Pons (tissue), 1 donor: ENCODE measurements around the gene SYCN.

ENCODE experiments used
- DNase-seq: peaks from one replicate; pipeline ENCODE4 v3.0.0-alpha.2; 2016; ENCODE audit warnings: low spot score

Gene SYCN

GRCh38 chr19:39194832-39195542 lies 9.1 kb downstream of the SYCN start:
- DNase-seq, result no peak

- no peak for DNase-seq
Measured at GRCh38 chr19:39193803-39194202, 10.3 kb downstream of the SYCN start.

- DNase-seq, result no peak
Measured at GRCh38 chr19:39192846-39193245, 11.2 kb downstream of the SYCN start.

DNA sequence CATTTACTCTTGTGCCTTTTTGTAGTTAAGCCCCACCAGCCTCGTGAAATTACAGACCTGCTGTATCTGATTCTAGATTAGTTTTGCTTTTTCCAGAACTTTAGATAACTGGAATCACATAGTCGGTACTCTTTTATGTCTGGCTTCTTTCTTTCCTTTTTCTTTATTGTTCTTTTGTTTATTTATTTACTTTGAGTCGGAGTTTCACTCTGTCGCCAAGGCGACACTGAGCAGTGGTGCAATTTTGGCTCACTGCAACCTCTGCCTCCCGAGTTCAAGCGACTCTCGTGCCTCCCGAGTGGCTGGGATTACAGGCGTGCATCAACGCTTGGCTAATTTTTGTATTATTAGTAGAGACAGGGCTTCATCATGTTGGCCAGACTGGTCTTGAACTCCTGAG lies 13.3 kb downstream of the SYCN start:
- no peak for DNase-seq

GRCh38 chr19:39188960-39189359 lies 15.1 kb downstream of the SYCN start:
- no peak for DNase-seq

DNA sequence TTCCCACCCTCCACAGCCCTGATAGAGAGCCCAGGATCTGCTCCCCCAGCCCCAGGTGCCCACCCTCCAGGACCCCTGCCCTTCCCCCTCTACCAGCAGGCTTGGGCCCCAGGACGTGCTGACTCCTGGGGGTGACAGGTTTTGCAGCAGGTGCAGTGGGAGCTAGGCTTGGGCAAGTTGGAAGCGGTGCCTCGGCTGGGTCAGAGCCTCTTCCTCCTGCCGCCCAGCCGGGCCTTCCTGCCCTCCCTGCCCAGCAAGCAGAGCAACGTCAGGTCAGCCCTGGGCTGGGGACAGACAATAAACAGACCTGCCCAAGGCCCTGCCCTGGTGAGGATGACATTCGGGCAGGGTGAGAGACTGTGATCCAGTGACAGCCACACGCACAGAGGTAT lies 16.5 kb downstream of the SYCN start:
- DNase-seq, result no peak

DNA sequence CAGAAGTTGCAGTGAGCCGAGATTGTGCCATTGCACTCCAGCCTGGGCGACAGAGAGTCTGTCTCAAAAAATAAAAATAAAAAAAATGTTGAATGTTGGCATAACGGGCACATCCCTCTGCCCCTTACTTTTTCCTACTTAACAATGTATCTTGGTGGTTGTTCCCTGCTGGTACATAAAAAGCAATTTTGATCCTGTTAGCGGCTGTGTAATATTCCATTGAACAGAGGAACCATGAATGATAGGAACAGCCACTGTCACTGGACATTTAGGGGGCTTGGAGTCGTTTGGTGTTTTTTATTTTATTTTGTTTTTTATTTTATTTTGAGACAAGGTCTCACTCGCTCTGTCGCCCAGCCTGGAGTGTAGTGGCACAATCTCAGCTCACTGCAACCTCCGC lies 17.7 kb downstream of the SYCN start:
- DNase-seq, result no peak

GRCh38 chr19:39183104-39183503 lies 21.0 kb downstream of the SYCN start:
- no peak for DNase-seq

- DNase-seq, result no peak
Measured at GRCh38 chr19:39182174-39182505, 21.9 kb downstream of the SYCN start.

DNA sequence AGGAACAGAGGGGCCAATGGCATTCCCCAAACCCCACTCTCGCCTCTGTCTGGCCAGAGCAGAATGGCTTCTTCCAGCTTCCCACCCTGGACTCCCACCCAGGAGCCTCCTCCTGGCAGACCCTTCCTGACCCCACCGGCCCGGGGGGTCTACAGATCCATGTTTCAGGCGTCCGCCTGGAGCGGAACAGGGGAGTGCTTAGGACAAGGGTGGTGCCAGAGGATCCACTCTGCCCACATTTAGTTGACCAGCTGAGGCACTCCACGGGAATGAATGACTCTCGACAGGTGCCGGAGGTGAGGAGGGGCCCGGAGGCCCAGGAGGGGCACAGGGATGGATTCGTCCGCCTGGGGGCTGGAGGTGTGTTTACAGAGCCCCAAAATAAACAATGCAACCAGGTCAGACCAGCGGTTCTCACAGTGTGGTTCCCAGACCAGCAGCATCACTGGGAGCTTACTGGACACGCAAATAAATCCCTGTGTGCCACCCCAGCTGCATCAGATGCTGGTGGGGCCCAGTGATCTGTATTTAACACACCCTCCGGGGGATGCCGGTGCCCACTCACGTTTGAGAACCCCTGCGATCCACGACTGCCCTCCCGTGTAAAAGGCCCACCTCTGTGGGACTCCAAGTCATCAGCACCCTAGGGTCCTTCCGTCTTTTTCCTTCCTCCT lies 22.4 kb downstream of the SYCN start:
- DNase-seq, result no peak

DNA sequence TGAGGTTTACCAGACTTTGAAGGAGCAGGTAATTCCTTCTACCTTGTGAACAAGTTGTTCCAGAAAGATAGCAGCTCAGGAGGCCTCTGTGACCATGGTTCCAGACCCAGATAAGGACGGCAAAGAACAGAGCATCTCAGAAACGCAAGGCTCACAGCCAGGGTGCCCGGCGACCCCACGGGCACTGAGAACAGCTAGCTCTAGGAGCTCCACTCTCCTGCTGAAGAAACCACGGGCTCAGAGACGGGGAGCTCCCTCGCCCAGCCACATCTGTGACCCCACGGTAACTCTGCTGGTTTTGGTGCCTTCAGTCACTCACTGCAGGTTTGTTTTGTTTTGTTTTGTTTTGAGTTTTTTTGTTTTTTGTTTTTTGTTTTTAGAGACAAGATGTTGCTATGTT lies 23.3 kb downstream of the SYCN start:
- DNase-seq, result no peak

DNA sequence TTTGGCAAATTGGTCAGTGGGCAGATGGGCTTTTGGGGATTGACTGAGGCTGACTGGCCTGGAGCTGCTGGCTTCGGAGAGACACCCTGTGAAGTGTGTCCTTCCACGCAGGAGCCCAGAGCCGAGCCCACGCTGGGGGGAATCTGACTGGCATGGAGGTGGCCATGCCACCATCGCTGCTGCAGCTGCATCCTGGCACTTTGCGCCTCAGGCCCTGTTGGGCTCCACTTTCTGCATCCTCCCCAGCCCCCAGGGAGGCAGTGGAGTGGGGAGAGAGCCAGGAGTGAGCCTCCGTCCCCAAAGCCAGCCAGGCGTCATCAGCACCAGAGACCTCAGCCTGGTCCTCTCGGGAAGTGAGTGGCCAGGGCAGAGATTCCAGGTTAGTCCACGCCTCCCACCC lies 24.3 kb downstream of the SYCN start:
- no peak for DNase-seq

DNA sequence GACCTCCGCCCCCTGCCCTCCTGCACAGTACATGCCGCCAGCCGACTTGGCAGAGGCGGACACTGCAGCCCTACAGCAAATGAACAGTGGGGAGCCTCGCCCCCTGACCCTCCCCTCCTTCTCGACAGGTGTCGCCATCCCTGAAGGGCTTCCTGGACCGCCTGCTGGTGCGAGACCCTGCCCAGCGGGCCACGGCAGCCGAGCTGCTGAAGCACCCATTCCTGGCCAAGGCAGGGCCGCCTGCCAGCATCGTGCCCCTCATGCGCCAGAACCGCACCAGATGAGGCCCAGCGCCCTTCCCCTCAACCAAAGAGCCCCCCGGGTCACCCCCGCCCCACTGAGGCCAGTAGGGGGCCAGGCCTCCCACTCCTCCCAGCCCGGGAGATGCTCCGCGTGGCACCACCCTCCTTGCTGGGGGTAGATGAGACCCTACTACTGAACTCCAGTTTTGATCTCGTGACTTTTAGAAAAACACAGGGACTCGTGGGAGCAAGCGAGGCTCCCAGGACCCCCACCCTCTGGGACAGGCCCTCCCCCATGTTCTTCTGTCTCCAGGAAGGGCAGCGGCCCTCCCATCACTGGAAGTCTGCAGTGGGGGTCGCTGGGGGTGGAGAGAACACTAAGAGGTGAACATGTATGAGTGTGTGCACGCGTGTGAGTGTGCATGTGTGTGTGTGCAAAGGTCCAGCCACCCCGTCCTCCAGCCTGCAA lies 25.6 kb downstream of the SYCN start:
- DNase-seq, result no peak

GRCh38 chr19:39177736-39178135 lies 26.3 kb downstream of the SYCN start:
- DNase-seq, result no peak

- no peak for DNase-seq
Measured at GRCh38 chr19:39177110-39177699, 26.9 kb downstream of the SYCN start.

DNA sequence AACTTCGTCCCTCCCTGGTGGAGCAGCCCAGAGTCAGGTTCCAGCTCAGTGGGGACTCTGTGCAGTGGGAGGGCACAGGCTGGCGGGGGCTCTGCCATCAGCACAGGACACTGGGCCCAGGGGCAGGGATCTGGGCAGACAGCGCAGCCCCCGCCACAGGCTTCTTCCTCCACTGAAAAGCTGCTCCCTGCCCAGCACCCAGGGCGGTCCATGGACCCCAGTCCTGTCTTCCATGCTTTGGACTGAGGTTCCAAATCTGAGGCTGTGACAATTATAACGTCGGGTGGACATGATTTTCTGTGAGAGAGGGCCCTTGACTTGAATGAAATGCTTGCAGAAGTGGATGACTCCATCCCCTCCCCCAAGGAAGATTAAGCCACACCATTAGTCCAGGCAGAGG lies 28.5 kb downstream of the SYCN start:
- no peak for DNase-seq

DNA sequence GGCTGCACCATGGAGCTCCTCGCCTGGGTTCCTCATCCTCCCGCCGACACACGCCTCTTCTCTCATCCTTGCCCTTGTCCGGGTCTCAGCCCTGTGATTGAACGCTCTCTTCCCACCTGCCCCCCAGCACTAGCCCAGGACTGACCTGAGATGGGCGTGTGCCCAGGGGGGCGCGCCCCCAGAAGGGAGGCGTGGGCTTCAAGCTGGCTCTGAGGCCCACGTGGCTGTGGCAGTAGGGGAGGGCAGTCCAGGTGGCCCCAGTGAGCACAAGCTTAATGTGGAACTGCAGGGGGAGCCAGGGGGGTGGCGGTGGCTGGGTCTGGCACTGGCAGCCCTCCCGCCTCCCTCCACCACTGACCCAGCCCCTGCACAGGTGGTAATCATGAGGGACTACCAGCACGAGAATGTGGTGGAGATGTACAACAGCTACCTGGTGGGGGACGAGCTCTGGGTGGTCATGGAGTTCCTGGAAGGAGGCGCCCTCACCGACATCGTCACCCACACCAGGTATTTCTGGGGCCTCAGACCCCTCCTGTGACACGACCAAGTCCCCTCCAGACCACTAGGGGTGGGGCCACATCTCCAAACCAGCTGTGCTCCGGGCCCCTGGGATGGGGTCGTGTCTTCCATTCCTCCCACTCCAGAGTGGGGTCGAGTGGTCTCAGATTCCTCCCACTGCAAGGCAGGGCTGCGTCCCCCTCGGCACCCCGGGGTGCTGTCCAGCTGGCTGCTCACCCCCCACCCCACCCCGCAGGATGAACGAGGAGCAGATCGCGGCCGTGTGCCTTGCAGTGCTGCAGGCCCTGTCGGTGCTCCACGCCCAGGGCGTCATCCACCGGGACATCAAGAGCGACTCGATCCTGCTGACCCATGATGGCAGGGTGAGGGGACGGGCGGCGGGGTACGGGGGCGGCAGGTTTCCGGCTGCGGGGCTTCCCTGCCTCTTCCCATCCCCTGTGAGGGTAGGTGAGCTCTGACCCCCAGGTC lies 29.2 kb downstream of the SYCN start:
- DNase-seq, result no peak

GRCh38 chr19:39174142-39174541 lies 29.9 kb downstream of the SYCN start:
- no peak for DNase-seq

DNA sequence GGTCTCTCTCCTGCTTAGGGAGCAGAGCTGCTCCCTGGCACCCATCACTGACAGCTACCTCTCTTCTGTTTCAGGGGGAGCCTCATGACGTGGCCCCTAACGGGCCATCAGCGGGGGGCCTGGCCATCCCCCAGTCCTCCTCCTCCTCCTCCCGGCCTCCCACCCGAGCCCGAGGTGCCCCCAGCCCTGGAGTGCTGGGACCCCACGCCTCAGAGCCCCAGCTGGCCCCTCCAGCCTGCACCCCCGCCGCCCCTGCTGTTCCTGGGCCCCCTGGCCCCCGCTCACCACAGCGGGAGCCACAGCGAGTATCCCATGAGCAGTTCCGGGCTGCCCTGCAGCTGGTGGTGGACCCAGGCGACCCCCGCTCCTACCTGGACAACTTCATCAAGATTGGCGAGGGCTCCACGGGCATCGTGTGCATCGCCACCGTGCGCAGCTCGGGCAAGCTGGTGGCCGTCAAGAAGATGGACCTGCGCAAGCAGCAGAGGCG lies 30.5 kb downstream of the SYCN start:
- no peak for DNase-seq

GRCh38 chr19:39172700-39173501 lies 31.2 kb downstream of the SYCN start:
- no peak for DNase-seq
